OCI-LY3 (cell line): ENCODE results near the gene ISLR2.
"Not testable (repeated sequence)": the region's sequence is repeated elsewhere in the genome, so short reads cannot be mapped to it uniquely, and the experiment has no call there.

ENCODE experiments used
- EZH2phosphoT487 ChIP-seq: fragments of 200-600 bp; shearing (Covaris generic); IDR thresholded peaks from 2 replicates; pipeline ENCODE4 v1.6.1; 2018; ENCODE audit warnings: antibody characterized with exemption, mixed run types, low read depth
- TF ChIP-seq, protein P1 (sequence below): fragments of 200-600, 300-600 bp; sonication (generic); IDR thresholded peaks from 2 replicates; pipeline ENCODE4 v1.5.1; 2014; ENCODE audit warnings: antibody characterized with exemption, low read length, low read depth

DNA sequence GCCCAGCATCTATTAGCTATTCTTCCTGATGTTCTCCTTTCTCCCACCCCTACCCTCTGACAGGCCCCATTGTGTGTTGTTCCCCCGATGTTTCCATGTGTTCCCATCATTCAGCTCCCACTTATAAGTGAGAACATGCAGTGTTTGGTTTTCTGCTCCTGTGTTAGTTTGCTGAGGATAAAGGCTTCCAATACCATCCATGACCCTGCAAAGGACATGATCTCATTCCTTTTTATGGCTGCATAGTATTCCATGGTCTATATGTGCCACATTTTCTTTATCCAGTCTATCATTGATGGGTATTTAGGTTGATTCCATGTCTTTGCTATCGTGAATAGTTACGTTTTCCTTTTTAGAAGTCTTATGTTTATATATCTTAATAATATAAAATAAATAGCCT lies 30.0 kb downstream of the ISLR2 start:
- TF ChIP-seq, protein P1, sequence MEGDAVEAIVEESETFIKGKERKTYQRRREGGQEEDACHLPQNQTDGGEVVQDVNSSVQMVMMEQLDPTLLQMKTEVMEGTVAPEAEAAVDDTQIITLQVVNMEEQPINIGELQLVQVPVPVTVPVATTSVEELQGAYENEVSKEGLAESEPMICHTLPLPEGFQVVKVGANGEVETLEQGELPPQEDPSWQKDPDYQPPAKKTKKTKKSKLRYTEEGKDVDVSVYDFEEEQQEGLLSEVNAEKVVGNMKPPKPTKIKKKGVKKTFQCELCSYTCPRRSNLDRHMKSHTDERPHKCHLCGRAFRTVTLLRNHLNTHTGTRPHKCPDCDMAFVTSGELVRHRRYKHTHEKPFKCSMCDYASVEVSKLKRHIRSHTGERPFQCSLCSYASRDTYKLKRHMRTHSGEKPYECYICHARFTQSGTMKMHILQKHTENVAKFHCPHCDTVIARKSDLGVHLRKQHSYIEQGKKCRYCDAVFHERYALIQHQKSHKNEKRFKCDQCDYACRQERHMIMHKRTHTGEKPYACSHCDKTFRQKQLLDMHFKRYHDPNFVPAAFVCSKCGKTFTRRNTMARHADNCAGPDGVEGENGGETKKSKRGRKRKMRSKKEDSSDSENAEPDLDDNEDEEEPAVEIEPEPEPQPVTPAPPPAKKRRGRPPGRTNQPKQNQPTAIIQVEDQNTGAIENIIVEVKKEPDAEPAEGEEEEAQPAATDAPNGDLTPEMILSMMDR, result not testable (repeated sequence)
- not testable (repeated sequence) for TF ChIP-seq EZH2phosphoT487
